Measurements from ENCODE around the gene PRRG1. TPM values are rescaled to one million over a fixed set of nuclear protein-coding genes. Genes with fewer than 3 reads are reported as not detected.

PRRG1 gene
- polyA plus RNA-seq, 1 of the 3 experiments (the other 2 are of a cell fraction) = 3.0 TPM

- no peaks in the 10 kb centered on the region for H3K27me3 ChIP-seq (ENCODE audit: insufficient read depth)
- H3K36me3 ChIP-seq (replicated peaks in 1 of 2; ENCODE audit: control insufficient read depth in 1 of 2, insufficient read depth in 2 of 2, low read length in 1 of 2) = no peaks in the 10 kb centered on the region
- H3K9me3 ChIP-seq = no peaks in the 10 kb centered on the region
- H3K27ac ChIP-seq (ENCODE audit: low read depth in 2 of 2, low read length in 1 of 2) = no peak overlapping the region
- no peak overlapping the region for H2AFZ ChIP-seq (ENCODE audit: low read depth)
- no peaks in the 10 kb centered on the region for H3K9me2 ChIP-seq
- no peak for DNase-seq
- 4% methylated on average over 4 of the region's 5 CpGs for WGBS (ENCODE audit: low lambda C conversion rate)
- no peak overlapping the region for H3K9ac ChIP-seq
- TF ChIP-seq SIN3A (IDR thresholded peaks at IDR 0.05; ENCODE audit: borderline replicate concordance, low read depth, low read length) (no peak), GATA2 (CRISPR knock-in tag; IDR thresholded peaks at IDR 0.05) (no peak), ZBTB33 (IDR thresholded peaks at IDR 0.05; ENCODE audit: borderline replicate concordance, low read depth) (no peak), IRF3 (IDR thresholded peaks at IDR 0.05; ENCODE audit: low read depth, low read length) (no peak), JUND (IDR thresholded peaks at IDR 0.05) (no peak), TAF1 (IDR thresholded peaks at IDR 0.05; ENCODE audit: borderline replicate concordance, low read depth, low read length) (no peak), YY1 (IDR thresholded peaks at IDR 0.05; ENCODE audit: low read depth) (no peak), NRF1 (IDR thresholded peaks at IDR 0.05; ENCODE audit: low read depth, low read length) (no peak), RXRA (IDR thresholded peaks at IDR 0.05; ENCODE audit: borderline replicate concordance, low read depth) (no peak), MEF2A (IDR thresholded peaks at IDR 0.05; ENCODE audit: borderline replicate concordance, low read depth) (no peak), RFX5 (IDR thresholded peaks at IDR 0.05; ENCODE audit: low read length) (no peak), NFIC (IDR thresholded peaks at IDR 0.05; ENCODE audit: borderline replicate concordance) (no peak)
- H3K4me3 ChIP-seq (ENCODE audit: low read depth in 2 of 2, low read length in 1 of 2) = no peak overlapping the region
- H3F3A ChIP-seq (replicated peaks; ENCODE audit: insufficient read depth) = no peaks in the 10 kb centered on the region
- H3K4me1 ChIP-seq (ENCODE audit: control insufficient read depth in 1 of 2, insufficient read depth in 2 of 2, low read depth in 1 of 2, low read length in 1 of 2) = no peaks in the 10 kb centered on the region
- POLR2A ChIA-PET = no interaction called here
- H3K4me2 ChIP-seq = no peak overlapping the region
- CTCF ChIA-PET = no interaction called here
- no peaks in the 10 kb centered on the region for H4K20me1 ChIP-seq (ENCODE audit: insufficient read depth)
- H3K79me2 ChIP-seq (ENCODE audit: insufficient read depth) = no peaks in the 10 kb centered on the region
These were observed 138.1 kb downstream of the PRRG1 start for GRCh38 chrX:37487271-37487670.

GRCh38 chrX:37488323-37488722, 139.2 kb downstream of the PRRG1 start:
- Histone ChIP-seq H3K79me2 (ENCODE audit: insufficient read depth) (no peaks in the 10 kb centered on the region), H3K27ac (ENCODE audit: low read depth in 2 of 2, low read length in 1 of 2) (no peak overlapping the region), H3K4me2 (no peak overlapping the region), H2AFZ (ENCODE audit: low read depth) (no peak overlapping the region), H3K9me2 (no peaks in the 10 kb centered on the region), H4K20me1 (ENCODE audit: insufficient read depth) (no peaks in the 10 kb centered on the region), H3K4me3 (ENCODE audit: low read depth in 2 of 2, low read length in 1 of 2) (no peak overlapping the region), H3K27me3 (ENCODE audit: insufficient read depth) (no peaks in the 10 kb centered on the region), H3F3A (replicated peaks; ENCODE audit: insufficient read depth) (no peaks in the 10 kb centered on the region), H3K4me1 (ENCODE audit: control insufficient read depth in 1 of 2, insufficient read depth in 2 of 2, low read depth in 1 of 2, low read length in 1 of 2) (no peaks in the 10 kb centered on the region), H3K36me3 (replicated peaks in 1 of 2; ENCODE audit: control insufficient read depth in 1 of 2, insufficient read depth in 2 of 2, low read length in 1 of 2) (no peaks in the 10 kb centered on the region), H3K9me3 (no peaks in the 10 kb centered on the region), H3K9ac (no peak overlapping the region)
- 11% methylated on average over 3 of the region's 3 CpGs for WGBS (ENCODE audit: low lambda C conversion rate)
- TF ChIP-seq FOXJ3 (CRISPR knock-in tag; IDR thresholded peaks at IDR 0.05) = no peak
- no peak for TF ChIP-seq JUND (IDR thresholded peaks at IDR 0.05)
- no peak for TF ChIP-seq USF2 (IDR thresholded peaks at IDR 0.05; ENCODE audit: borderline replicate concordance, low read depth, low read length)
- TF ChIP-seq NFIC (IDR thresholded peaks at IDR 0.05; ENCODE audit: borderline replicate concordance) = no peak
- no peak for TF ChIP-seq REST (IDR thresholded peaks at IDR 0.05; ENCODE audit: low read depth, low read length)
- TF ChIP-seq YY1 (IDR thresholded peaks at IDR 0.05; ENCODE audit: low read depth) = no peak
- no peak for TF ChIP-seq SMC3 (IDR thresholded peaks at IDR 0.05; ENCODE audit: low read depth, low read length)
- TF ChIP-seq MAX (IDR thresholded peaks at IDR 0.05; ENCODE audit: low read depth) = no peak
- ChIA-PET CTCF (no interaction called here), POLR2A (no interaction called here)
- DNase-seq = no peak
